CD4-positive, alpha-beta T cell treated with Interleukin-17A for 4 hours (primary cell): ENCODE data around the gene AADAT.
"Not testable (repeated sequence)": the region's sequence is repeated elsewhere in the genome, so short reads cannot be mapped to it uniquely, and the experiment has no call there.

Source experiments
- DNase-seq: peaks from one replicate; pipeline ENCODE4 v3.0.0-alpha.2; 2020; ENCODE audit warnings: mixed read lengths

The AADAT gene

GRCh38 chr4:170089274-170089667, 485 bp downstream of the AADAT start:
- DNase-seq: no peak

DNA sequence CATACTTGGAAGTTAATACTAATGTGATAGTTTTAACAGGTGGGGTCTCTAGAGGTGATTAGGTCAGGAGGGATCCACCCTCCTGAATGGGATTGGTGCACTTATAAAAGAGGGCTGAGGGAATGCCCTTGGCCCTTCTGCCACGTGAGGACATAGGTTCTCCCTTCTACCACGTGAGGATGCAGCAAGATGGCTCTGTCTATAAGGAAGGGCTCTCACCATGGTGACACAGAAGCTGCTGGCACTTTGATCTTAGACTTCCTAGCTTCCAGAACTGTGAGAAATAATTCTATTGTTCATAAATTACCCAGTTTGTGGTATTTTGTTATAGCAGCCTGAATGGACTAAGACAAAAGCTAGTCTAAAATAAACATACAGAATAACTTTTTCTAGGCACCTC, 1.0 kb downstream of the AADAT start:
- no peak for DNase-seq

GRCh38 chr4:170087163-170087700, 2.5 kb downstream of the AADAT start:
- no peak for DNase-seq

- DNase-seq: no peak
Observed at GRCh38 chr4:170083541-170083940, 6.2 kb downstream of the AADAT start.

- DNase-seq: no peak
Observed at GRCh38 chr4:170080496-170080895, 9.3 kb downstream of the AADAT start.

DNA sequence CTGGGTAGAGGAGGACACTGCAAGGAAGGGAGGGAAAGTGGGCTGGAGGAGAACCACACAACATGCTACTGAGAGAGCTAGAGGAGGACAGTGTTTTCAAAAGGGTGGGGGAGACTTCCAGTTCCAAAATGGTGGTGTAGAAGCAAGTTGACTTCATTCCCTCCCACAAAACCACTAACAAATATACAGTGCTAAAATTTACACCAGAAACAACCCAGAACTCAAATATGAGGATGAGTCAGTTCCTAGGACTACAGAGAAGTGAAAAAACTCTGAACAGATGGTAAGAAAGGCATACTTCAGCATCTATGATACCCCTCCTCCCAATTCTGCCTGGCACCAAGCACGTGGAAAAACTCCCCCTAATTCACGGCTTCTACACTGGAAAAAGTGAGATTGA, 9.8 kb downstream of the AADAT start:
- DNase-seq: no peak

DNA sequence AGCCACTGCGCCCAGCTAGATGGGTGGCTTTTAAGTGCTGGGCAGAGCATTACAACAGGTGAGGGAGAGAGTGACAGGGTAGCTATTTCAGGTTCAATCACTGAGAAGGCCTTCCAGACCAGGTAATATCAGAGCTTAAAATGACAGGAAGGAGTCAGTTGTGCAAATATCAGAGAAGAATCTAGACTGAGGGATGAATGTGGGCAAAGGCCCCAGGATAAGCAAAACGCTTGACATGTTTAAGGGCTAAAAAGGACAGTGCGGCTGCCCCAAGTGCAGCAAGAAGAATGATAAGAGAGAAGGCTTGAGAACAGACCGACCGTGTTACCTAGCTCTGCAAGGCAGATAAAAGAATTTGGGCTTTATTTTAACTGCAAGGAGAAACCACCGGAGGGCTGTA, 18.6 kb downstream of the AADAT start:
- no peak for DNase-seq

- no peak for DNase-seq
Observed at GRCh38 chr4:170068438-170069128, 21.2 kb downstream of the AADAT start.

GRCh38 chr4:170059421-170059820, 30.3 kb downstream of the AADAT start:
- DNase-seq: no peak

GRCh38 chr4:170058826-170059225, 30.9 kb downstream of the AADAT start:
- no peak for DNase-seq

- no peak for DNase-seq
Observed at GRCh38 chr4:170057866-170058265, 31.9 kb downstream of the AADAT start.

- DNase-seq: no peak
Observed at GRCh38 chr4:170052919-170053318, 36.8 kb downstream of the AADAT start.

DNA sequence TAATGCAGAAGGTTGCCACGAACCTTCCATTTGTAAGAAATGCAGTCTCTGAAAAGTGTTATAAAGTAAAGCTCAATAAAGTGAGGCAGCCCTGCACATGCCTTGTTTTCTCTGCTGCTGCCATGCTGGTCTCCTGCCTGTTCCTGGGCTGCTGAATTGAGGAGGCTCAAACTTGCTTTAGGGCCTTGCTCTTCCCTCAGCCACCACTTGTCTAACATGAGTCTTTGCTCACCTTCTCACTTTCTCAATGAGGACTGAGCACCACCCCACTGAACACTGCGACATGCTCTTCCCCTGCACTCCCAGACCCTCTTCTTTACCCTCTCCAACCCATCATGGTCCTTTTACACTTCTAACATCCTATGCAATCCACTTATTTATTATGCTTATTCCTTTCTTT, 38.4 kb downstream of the AADAT start:
- no peak for DNase-seq

DNA sequence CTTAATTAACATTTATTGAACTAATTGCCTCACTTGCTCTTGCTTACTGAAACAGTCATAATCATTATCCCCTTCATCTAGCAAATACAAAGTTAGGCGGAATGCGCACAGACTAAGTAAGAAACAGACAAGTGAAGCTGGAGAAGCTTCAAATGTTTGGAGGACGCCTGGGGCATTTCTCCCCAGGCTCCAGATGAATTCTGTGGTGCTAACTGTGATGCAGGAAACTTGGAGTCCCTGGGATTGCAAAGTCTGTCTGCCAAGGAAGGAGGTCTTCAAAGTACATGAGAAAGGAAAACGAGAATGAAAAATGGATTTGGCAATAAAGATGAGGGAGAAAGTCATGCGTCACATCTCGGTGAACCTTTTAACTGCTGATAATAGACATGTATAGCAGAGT, 40.0 kb downstream of the AADAT start:
- no peak for DNase-seq

- peak; percentile 73 for DNase-seq
Observed at GRCh38 chr4:170047771-170048354, 41.9 kb downstream of the AADAT start.

DNA sequence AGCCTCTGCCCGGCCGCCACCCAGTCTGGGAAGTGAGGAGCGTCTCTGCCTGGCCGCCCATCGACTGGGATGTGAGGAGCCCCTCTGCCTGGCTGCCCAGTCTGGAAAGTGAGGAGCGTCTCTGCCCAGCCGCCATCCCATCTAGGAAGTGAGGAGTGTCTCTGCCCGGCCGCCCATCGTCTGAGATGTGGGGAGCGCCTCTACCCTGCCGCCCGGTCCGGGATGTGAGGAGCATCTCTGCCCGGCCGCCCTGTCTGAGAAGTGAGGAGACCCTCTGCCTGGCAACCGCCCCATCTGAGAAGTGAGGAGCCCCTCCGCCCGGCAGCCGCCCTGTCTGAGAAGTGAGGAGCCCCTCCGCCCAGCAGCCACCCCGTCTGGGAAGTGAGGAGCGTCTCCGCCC, 43.6 kb downstream of the AADAT start:
- DNase-seq: not testable (repeated sequence)

DNA sequence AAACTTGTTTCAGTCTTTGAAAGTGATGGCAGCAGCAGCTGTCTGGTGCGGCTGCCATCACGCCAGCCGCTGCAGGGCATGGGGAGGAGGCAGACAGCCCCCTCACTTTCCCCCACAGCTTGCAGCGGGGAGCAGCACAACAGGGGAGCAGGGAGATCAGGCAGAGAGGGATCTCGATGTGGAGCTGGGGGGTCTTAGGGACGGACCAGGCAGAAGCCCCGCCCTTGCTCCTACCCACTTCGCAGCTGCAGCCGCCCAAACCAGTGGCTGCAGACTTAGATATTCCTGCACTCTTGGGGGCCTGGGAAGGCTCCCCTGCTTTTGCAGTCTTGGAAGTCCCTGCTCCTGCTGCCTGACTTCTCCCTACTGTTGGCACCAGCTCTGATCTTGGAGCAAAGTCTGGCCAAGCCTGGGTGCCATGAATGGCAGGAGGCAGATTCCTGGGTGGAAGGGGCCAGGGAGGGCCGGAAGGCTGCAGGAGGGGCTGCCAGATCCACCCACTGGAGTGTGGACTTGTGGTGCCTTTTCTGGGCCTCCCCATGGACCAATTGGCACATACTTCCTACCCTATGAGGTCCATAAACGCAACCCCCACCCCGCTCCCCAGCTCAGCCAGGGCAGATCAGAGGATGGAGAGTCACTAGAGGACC, 49.6 kb downstream of the AADAT start:
- DNase-seq: no peak

- DNase-seq: no peak
Observed at GRCh38 chr4:170038769-170039168, 51.0 kb downstream of the AADAT start.

GRCh38 chr4:170038232-170038631, 51.5 kb downstream of the AADAT start:
- DNase-seq: no peak

- DNase-seq: no peak
Observed at GRCh38 chr4:170037481-170037880, 52.3 kb downstream of the AADAT start.

- no peak for DNase-seq
Observed at GRCh38 chr4:170035845-170036244, 53.9 kb downstream of the AADAT start.

DNA sequence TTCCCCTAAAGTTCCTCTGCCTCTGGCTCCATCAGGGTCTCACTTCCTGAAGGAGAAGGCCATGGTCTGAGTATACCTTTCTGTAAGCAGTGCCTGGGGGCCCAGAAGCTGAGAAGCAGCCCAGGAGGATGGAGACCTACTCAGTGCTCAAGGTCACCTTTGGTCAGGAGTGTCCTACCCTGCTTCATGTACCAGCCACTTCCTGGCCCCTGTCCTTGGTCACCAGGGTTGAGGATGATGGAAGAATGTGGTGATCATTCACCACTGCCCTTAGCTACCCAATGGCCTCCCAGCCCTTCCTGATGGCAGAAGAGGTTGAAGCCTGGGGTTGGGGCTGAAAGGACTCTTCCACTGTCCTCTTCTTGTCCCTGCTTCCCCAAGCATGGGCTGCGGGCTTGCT, 54.5 kb downstream of the AADAT start:
- no peak for DNase-seq

GRCh38 chr4:170033999-170034398, 55.8 kb downstream of the AADAT start:
- no peak for DNase-seq

DNA sequence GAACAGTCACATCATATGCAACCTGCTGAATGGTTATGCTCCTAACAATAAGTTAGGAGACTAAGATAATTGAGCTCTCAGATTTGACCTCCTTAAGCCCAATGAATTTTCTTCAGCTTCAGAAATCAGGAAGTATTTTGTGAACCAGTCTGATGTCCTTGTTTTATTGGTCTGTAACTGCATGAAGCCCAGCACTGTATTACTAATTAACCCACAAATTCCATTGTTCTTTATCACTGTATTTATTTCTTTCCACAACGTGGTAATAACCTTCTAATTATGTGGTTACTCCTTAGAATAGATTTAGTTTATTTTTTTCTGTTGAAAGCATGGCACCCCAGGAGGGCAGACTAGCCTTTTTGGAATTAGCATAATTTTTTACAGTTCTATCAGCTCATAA, 59.6 kb downstream of the AADAT start:
- DNase-seq: no peak
